GM20431 (cell line): ENCODE measurements around the gene USH2A.

ENCODE experiments used
- in situ Hi-C: fragments of 300-500 bp; cut with MseI, MboI; formaldehyde crosslinking; loops from one replicate; pipeline ENCODE4 v1.15.0; 2020; ENCODE audit warnings: low sequenced_read_pairs; ENCODE audit not compliant: unreplicated experiment

USH2A gene

GRCh38 chr1:216005916-216006315 lies 417.3 kb downstream of the USH2A start:
- in situ Hi-C loops: no loop called here

GRCh38 chr1:215992620-215993019 lies 430.6 kb downstream of the USH2A start:
- in situ Hi-C loops: no loop called here

GRCh38 chr1:215987092-215987875 lies 436.0 kb downstream of the USH2A start:
- in situ Hi-C loops: no loop called here

- in situ Hi-C loops: no loop called here
Observed at GRCh38 chr1:215986401-215986800, 436.8 kb downstream of the USH2A start.

DNA sequence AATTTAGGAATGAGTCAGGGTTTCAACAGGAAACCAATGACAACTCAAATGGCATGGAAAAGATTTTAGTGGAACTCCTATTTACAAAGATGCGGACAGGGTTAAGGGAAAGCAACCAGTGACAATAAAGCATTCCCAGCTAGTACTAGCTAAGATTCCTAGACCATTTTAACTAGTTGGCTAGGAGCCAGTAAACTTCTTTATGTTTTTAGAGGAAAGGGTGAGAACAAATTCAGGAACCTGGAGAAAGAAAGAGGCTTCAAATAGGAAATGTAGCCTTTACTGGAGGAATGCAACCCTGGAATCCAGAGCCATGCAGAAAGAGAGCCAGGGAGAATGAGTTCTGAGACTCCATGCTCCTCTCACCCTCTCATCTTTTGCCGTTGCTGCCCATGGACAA lies 439.6 kb downstream of the USH2A start:
- in situ Hi-C loops: no loop called here

GRCh38 chr1:215971793-215972441 lies 451.3 kb downstream of the USH2A start:
- in situ Hi-C loops: no loop called here

- in situ Hi-C loops: no loop called here
Observed at GRCh38 chr1:215970406-215970805, 452.8 kb downstream of the USH2A start.

DNA sequence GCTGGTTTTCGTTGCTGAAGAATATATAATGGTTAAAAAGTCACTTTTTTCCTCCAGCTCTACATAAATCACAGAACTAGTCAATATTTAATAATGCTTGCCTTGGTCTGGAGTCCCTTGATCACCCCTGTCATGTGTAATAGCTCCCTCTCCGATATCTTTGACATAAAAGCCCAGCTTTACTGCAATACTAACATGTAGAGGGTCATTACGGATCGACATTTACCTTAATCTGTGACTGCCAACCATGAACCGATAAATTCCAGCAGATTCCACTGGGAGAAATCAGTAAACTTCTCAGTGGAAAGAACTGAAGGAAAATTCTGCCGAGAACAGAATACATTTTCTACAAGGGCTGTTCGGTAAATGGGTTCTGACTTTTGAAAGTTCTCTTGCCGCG lies 459.6 kb downstream of the USH2A start:
- in situ Hi-C loops: no loop called here

DNA sequence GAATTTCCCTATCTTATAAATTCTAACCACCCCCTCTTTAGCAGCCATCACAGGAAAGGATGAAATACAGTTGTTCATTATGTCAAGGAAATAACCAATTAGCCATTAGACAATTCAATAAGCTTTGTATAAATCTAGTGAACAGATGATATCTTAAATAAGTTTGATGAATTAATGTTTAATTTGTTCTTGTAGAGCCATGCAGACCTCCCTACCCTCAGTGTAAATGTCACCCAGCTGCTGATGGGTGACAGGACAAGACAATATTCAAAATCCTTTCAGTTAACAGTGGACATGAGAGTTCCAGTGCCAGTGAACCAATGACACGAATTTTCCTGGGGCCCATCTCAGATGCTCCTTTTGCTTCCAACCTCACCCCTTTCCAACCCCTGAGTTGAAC lies 460.2 kb downstream of the USH2A start:
- in situ Hi-C loops: no loop called here

DNA sequence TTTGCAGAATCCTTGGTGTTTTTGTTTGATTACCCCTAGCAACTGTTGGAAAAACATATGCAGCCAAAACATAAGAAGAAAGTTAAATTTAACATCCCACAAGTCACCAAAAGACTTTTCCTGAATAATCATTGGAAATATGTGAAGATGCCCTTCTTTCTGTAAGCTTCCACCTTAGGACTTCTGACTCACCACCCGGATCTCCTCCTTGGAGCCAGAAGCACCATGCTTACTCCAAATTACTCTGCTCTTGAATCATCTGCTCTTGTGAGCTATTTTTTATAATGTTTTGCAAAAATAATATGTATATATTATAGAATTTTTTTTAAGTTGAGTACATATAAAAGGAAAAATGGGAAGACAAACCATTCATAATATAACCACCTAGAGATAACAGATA lies 464.4 kb downstream of the USH2A start:
- in situ Hi-C loops: no loop called here

DNA sequence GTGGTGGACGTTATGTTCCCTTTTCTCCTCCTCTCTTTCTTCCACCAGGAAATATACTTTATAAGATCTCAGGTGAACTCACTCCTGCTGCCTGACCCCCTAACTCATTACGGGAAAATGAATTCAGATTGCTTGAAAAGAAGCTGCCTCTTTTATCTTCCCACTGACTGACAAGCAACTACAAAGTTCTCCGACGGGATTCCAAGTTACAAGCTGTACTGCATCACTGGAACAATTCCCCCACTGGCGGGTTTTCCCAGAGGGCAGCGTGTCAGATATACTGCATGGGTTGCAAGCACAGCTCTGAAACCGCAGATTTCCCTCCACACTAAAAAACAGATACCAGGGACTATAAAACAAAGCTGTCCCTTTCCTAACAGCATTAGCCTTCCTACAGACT lies 465.6 kb downstream of the USH2A start:
- in situ Hi-C loops: no loop called here

DNA sequence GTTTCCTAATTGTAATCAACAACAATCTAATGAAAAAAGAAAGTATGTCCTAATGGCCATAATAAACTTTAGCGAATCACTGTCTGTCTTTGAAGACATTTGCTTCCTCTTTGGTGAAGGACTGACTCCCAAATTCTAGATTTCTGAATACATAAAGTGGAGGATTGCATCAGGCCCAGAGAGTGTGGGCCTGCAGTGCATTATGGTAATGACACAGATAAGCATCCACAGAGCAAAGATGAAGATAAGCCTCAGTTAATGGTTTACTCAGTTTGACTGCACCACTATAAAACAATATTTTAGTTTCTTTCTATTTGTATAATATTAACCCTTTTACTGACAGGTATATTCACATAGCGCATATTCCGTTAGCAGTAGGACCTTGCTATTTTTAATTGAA lies 490.7 kb downstream of the USH2A start:
- in situ Hi-C loops: no loop called here

DNA sequence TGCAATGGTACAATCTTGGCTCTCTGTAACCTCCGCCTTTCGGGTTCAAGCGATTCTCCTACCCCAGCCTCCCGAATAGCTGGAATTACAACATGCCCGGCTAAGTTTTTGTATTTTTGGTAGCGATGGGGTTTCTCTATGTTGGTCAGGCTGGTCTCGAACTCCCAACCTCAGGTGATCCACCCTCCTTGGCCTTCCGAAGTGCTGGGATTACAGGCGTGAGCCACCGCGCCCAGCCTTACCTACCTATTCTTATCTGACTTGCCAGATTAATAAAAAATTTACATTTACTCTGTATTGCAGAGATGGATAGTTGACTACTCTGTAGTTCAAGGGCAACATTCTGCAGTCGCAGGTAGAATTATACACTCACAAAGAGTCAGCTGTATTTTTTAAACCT lies 496.6 kb downstream of the USH2A start:
- in situ Hi-C loops: no loop called here

DNA sequence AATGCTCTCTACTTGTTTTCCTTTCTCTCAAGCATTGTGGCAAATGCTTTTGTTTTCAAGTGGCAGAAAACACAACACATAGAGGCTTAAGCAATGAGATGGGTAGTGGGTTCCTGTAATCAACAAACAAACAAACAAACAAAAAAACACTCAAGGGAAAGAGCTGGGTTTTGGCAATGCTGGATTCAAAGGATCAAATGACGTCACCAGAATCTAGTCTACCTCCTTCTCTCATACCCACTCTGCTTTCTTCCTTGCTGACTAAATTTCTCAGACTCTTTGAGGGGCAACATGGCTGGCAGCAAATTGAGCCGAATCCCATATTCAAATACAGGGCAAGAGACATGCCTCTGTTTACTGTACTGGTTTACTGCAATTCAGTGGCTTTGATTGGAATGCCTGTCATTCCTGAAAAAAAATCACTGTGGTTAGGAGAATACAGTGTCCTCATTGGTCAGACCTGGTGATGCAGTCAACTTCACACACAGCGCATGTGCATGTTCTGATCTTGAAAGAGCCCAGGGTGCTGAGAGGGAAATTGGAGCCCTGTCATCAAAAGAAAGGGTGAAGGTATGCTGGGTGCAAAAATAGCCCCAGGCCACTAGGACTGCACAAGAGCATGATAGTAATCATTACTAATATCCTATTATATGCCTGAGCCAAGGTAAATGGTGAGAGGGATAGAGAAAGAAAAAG lies 500.0 kb downstream of the USH2A start:
- in situ Hi-C loops: no loop called here

GRCh38 chr1:215911406-215911968 lies 511.8 kb downstream of the USH2A start:
- in situ Hi-C loops: no loop called here

DNA sequence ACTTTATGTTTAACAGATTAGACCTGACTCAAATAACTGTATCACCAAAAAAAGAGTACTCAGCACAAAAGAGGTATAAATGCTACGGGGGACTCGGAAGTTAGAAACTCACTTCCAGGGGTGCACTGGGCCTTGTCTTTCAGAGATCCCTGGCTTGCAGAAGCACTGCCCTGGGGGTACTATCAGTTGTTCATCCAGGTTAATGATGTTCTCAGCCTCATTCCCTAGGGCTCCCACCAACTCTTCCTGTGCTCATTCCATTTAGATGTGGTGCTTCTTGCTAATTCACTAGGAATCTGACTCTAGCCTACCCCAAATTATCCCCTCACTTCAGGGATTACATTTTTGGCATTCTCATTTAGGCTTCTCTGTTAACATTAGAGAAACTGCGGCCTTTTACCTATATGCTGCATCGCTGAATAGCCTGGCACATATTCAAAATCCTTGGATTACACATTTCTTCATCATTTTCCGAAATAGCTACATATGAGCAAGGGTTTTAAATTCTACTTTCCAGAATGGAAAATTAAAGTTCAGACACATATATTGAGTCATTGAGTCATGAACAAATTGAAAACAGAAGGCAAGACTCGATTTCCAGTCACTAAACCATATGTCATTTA lies 517.6 kb downstream of the USH2A start:
- in situ Hi-C loops: no loop called here

GRCh38 chr1:215900684-215901083 lies 522.6 kb downstream of the USH2A start:
- in situ Hi-C loops: no loop called here

DNA sequence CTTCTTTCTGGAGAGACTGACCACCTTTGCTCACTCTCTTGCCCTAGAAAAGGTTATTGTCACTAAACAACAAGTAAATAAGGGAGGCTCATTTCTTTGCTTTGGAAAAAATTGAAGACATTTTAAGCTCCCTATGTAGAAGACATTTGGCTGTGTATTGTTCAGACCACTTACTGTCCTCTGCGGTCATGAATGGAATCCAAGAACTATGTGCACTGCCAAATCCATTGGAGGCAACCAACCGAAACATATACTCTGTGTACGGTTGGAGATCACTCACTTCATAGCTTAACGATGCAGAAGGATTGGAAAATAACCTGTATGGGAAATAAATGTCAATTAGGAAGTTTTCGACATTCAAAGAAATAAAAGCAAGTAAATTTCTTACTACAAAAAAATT lies 523.3 kb downstream of the USH2A start:
- in situ Hi-C loops: no loop called here

- in situ Hi-C loops: no loop called here
Observed at GRCh38 chr1:215895893-215896292, 527.4 kb downstream of the USH2A start.

GRCh38 chr1:215895276-215895675 lies 528.0 kb downstream of the USH2A start:
- in situ Hi-C loops: no loop called here
